ENCODE data around the gene ITGA2B.
"Not testable (repeated sequence)": the region's sequence is repeated elsewhere in the genome, so short reads cannot be mapped to it uniquely, and the experiment has no call there.

The ITGA2B gene

GRCh38 chr17:44368391-44369243 is 20.8 kb downstream of the ITGA2B start:
- not testable (repeated sequence) for DNase-seq

GRCh38 chr17:44367231-44367979 is 22.0 kb downstream of the ITGA2B start:
- no peak for DNase-seq

- not testable (repeated sequence) for DNase-seq
Measured at GRCh38 chr17:44365051-44365450, 24.4 kb downstream of the ITGA2B start.

DNA sequence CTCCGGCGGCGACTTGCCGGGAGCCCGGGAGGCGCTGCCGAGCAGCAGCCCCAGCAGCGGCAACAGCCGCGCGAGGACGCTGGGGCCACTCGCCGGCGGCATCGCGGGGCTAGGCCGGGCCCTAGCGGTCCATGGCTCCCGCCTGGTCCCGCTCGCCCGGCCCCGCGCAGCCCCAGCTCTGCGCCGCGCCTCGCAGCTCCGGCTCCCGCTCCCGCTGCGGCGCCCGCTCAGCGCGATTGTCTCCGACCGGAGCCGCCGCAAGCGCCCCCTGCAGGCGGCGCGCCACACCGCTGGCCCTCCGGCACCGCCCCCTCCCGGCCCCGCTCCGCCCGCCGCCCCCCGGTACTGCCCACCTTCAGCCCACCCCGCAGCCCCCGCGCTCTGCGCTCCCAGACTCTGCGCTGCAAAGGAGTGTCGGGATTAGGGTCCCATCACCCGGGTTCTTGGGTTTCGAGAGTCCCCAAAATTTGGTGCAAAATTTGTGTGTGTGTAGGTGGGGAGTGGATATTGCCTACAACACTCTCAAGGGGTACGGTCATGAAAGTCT is 25.8 kb downstream of the ITGA2B start, which contains the start of gene FAM171A2:
Gene FAM171A2 (minus strand): TSS at position 241 of the 547 bp plus-strand sequence. CDS start 139 bp downstream, at position 102.
- DNase-seq, result peak; percentile 87

DNA sequence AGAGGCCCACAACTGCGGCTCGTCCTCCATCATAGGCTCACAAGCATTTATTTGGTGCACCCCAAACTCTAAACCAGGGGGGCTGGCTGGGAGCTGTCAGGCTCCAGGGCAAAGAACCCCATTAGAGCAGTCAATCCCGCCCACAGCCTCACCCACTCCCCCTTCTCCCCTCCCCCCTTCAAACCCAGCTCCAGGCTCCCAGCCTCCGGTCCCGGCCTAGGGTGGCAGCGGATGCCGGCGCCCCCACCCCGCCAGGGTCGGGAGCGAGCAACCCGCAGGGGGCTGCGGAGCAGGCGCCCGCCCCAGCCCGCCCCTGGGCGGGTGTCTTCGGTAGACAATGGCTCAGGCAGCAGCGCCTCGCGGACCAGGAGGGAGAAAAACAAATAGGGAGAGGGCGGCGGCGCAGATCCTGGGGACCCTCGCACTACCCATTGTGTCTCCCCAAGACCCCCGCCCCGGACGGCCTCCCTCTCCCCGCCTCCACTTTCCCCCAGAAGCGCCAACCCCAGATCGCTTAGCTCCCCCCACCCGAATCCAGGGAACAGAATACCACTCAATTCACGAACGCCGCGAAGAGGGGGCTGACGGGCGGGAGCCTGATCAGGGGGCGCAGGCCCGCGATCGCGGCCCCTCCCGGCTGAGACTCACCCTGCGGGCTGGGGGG is 26.4 kb downstream of the ITGA2B start:
- DNase-seq, result peak; percentile 80

DNA sequence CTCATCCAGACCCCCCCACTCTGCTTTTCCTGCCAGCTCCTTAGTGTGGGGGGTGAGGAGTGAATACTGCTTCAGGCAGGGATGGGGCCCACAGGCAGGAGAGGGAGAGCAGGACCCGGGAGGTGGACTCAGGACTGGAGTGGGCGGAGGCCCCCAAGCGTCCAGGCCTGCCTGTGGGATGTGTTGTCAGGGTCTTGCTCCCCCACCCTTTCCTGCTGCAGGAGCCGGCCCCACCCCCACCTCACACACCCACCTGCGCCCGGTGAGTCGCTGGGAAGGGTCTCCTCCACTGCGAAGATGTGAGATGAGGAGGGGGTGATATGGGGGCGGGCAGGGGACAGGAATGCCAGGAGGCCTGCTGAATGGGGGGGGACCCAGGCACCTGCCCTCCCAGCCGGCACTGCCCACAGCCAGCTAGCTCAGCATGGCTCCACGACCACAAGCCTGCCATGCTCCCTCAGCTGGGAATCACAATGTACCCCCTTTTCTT is 26.9 kb downstream of the ITGA2B start:
- DNase-seq, result peak; percentile 36

- DNase-seq, result peak; percentile 57
Measured at GRCh38 chr17:44361292-44362260, 27.9 kb downstream of the ITGA2B start.

- peak; percentile 50 for DNase-seq
Measured at GRCh38 chr17:44360826-44361225, 28.6 kb downstream of the ITGA2B start.

DNA sequence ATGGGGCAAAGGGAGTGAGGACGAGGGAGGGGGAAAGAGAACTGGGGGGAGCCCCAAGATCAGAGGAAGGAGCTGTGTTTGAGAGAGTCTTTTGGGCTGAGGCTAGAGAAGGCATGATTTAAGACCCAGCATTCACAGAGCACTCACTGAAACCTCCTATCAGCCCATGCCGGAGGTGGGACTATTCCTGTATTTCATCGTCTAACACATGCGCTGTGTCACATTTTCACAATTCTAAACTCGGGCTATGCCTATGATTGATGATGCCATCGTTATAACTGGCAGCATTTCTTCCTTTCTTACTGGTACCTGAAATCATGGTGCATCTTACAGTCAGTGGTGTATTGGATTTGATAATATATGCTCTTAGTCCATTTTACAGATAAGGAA is 29.3 kb downstream of the ITGA2B start:
- no peak for DNase-seq

GRCh38 chr17:44359458-44360143 is 29.8 kb downstream of the ITGA2B start:
- no peak for DNase-seq

DNA sequence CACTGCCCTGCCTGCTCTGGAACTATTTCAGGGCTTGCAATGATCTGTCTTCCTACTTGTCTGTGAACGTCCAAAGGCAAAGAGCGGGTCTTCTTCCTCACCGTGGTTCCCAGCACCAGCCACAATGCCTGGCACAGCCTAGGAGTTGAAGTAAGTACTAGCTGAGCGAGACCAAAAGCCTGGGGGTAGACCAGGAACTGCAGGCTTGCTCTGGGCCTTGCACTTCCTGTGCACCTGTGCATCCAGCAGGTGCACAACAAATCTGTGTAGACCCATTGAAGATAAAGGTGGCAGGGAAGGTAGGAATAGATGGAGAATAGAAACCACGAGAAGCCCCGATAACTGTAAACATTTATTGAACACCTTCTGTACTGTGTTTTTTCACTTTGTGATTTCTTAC is 30.4 kb downstream of the ITGA2B start:
- no peak for DNase-seq

GRCh38 chr17:44358066-44358465 is 31.4 kb downstream of the ITGA2B start:
- no peak for DNase-seq

GRCh38 chr17:44356241-44356640 is 33.2 kb downstream of the ITGA2B start:
- no peak for DNase-seq

DNA sequence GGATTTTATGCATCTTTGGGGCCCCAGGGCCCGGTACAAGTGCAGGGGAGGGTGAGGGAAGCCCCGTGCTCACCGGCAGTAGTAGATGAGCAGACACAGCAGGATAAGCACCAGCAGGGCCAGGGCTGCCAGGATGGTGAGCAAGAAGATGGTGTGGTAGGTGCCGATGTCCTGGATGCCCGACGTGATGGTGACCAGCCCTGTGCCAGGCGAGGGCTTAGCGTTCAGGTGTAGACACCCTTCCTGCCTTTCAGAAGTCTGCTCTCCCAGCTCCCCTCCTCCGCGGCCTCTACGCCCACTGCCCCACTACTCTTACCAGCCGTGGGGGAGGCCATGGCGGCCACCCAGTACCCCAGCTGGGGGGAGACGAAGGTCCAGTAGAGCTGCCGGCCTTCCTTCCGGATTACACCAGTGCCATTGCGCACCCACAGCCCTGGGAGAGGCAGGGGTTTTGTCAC is 33.8 kb downstream of the ITGA2B start:
- no peak for DNase-seq

DNA sequence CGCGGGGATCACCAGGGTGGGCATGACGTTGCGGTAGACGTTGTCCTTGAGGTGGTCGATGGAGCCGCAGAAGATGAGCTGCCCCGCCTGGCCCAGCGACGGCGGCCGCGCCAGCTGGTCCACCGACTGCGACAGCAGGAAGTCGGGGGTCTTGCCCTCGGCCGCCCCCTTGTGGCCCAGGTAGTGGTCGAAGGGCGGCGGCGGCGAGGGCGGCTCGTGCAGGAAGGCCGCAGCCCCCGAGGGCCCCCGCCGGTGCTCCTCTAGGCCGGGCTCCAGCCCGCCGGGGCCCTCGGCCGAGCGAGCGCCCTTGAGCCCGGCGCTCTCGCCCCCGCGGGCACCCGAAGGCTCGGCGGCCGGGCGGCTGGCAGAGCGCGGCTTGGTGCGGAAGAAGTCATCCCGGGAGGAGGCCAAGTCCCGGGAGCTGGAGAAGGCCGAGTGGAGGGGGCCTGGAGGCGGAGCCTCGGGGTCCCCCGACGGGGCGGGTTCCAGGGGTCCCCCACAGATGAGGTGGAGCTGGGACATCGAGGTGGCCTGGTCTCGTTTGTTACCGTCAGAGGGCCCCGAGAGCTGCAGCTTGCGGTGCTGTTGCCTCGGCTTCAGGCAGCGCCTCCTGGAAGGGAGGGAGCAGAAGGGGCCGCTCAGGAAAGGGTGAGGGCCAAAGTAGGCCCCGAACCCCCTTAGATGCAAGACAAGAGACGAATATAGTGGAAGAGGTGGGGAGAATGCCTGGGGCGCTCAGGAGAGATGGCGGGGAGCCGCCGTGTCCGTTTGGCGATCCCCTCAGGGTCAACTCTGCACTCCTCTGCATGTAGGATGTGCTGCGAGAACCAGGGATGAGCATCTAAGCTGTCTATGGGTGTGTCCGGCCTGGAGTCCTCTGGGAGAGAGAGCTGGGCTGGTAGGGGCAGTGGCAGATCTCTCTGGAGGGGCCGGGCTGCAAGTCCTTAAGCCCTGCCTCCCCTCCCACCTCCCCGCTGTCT is 34.6 kb downstream of the ITGA2B start:
- DNase-seq, result no peak

GRCh38 chr17:44353672-44354331 is 35.6 kb downstream of the ITGA2B start:
- DNase-seq, result no peak

GRCh38 chr17:44352828-44353671 is 36.4 kb downstream of the ITGA2B start:
- no peak for DNase-seq
